Measurements from ENCODE around the gene SEPHS1. TPM values are rescaled to one million over a fixed set of nuclear protein-coding genes. Genes with fewer than 3 reads are reported as not detected.
"Not testable (repeated sequence)": the region's sequence is repeated elsewhere in the genome, so short reads cannot be mapped to it uniquely, and the experiment has no call there.

SEPHS1 gene
- total and polyA plus RNA-seq, 2 donors (not counting 3 experiments of a cell fraction or from before 2014, with no cell fraction given), result 40.6 to 55.4 TPM

- Histone ChIP-seq H3K4me3 (replicated peaks in 1 of 3; ENCODE audit: insufficient read depth in 1 of 3, low read depth in 1 of 3, low read length in 3 of 3) (no peak overlapping the region), H3K9ac (replicated peaks; ENCODE audit: extremely low read depth, insufficient read depth, low read length) (no peak overlapping the region), H3K4me1 (ENCODE audit: control insufficient read depth, extremely low read depth, insufficient read depth, low read length) (no peaks in the 10 kb centered on the region), H4K20me1 (replicated peaks; ENCODE audit: control insufficient read depth, extremely low read depth, insufficient read depth, low read length) (no peaks in the 10 kb centered on the region), H3K9me3 (replicated peaks; ENCODE audit: control insufficient read depth, insufficient read depth, low read length) (no peaks in the 10 kb centered on the region), H3K27me3 (ENCODE audit: control insufficient read depth in 2 of 2, insufficient read depth in 2 of 2, low read length in 2 of 2) (no peaks in the 10 kb centered on the region), H3K79me2 (ENCODE audit: control insufficient read depth, insufficient read depth, low read length) (no peaks in the 10 kb centered on the region), H3K9me1 (replicated peaks; ENCODE audit: control insufficient read depth, extremely low read depth, insufficient read depth, low read length) (no peaks in the 10 kb centered on the region), H2AFZ (ENCODE audit: low read depth, low read length) (no peak overlapping the region), H3K27ac (ENCODE audit: insufficient read depth, low read depth, low read length) (no peak overlapping the region), H3K4me2 (ENCODE audit: insufficient read depth, low read length) (no peak overlapping the region), H3K36me3 (ENCODE audit: control insufficient read depth in 2 of 2, extremely low read depth in 1 of 2, insufficient read depth in 2 of 2, low read length in 2 of 2) (peaks cover 15 to 26% of the 10 kb centered on the region in 2 experiments)
- FAIRE-seq, result no peak
- no TSS peak for BruUV-seq (replicated peaks)
- intact Hi-C loops (cut with micrococcal nuclease) (no loop called here), dilution Hi-C loops (cut with MboI; ENCODE audit: extremely low pct_ligation_motif_present, low sequenced_read_pairs) (no loop called here)
- TF ChIP-seq FOS (IDR thresholded peaks at IDR 0.05; ENCODE audit: borderline replicate concordance, insufficient read depth, low read length), result no peak
- POLR2A ChIA-PET, result no interaction called here
- DNase-seq (ENCODE audit: low read depth, low spot score), result no peak
- CTCF ChIA-PET, result no interaction called here
Observed at GRCh38 chr10:13331646-13332045, 16.4 kb downstream of the SEPHS1 start.

- H3K4me2 ChIP-seq (ENCODE audit: insufficient read depth, low read length); H2AFZ ChIP-seq (ENCODE audit: low read depth, low read length); CTCF ChIA-PET; H3K4me3 ChIP-seq (replicated peaks in 1 of 3; ENCODE audit: insufficient read depth in 1 of 3, low read depth in 1 of 3, low read length in 3 of 3); DNase-seq (ENCODE audit: low read depth, low spot score); H3K27me3 ChIP-seq (ENCODE audit: control insufficient read depth in 2 of 2, insufficient read depth in 2 of 2, low read length in 2 of 2); intact Hi-C loops (cut with micrococcal nuclease); H3K27ac ChIP-seq (ENCODE audit: insufficient read depth, low read depth, low read length); dilution Hi-C loops (cut with MboI; ENCODE audit: extremely low pct_ligation_motif_present, low sequenced_read_pairs); H3K79me2 ChIP-seq (ENCODE audit: control insufficient read depth, insufficient read depth, low read length); H3K9ac ChIP-seq (replicated peaks; ENCODE audit: extremely low read depth, insufficient read depth, low read length); H4K20me1 ChIP-seq (replicated peaks; ENCODE audit: control insufficient read depth, extremely low read depth, insufficient read depth, low read length); FAIRE-seq; H3K9me1 ChIP-seq (replicated peaks; ENCODE audit: control insufficient read depth, extremely low read depth, insufficient read depth, low read length); BruUV-seq (replicated peaks); POLR2A ChIA-PET; H3K9me3 ChIP-seq (replicated peaks; ENCODE audit: control insufficient read depth, insufficient read depth, low read length); H3K4me1 ChIP-seq (ENCODE audit: control insufficient read depth, extremely low read depth, insufficient read depth, low read length): not testable (repeated sequence)
- peaks cover 18 to 27% of the 10 kb centered on the region in 2 experiments for H3K36me3 ChIP-seq (ENCODE audit: control insufficient read depth in 2 of 2, extremely low read depth in 1 of 2, insufficient read depth in 2 of 2, low read length in 2 of 2)
Observed at GRCh38 chr10:13330980-13331379, 17.1 kb downstream of the SEPHS1 start.

All from endothelial cell of umbilical vein (primary cell).